Measurements from ENCODE around the gene CREB3L2.

Gene CREB3L2

DNA sequence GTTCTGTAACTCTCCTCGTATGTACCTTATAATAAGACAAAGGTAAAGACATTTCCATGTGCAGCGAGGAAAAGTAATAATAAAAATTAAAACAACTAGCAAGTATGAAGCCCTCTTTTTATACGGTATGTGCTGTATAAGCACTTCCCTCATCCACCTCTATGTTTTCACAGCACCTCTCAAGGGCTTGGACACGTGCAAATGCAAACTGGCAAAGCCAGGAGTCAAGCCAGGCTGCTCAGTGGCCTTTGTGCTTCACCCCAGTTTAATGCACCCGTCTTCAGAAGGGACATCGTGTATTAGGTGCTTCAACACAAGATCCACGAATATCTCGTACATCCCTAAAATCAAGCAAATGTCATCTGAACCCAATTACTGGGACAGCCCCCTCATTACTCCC lies 153.8 kb downstream of the CREB3L2 start:
- DNase-seq: peak in 1 of 3 donors; percentile 14
- peaks cover 21 to 69% (median 34%) of the 10 kb centered on the region in 5 experiments for H3K27me3 ChIP-seq (replicated peaks in 2 of 5; ENCODE audit: control insufficient read depth in 4 of 5, insufficient read depth in 5 of 5, low read length in 4 of 5)
- CTCF ChIA-PET: no interaction called here
- H3K4me3 ChIP-seq (ENCODE audit: control insufficient read depth in 1 of 7, extremely low read depth in 1 of 7, insufficient read depth in 4 of 7, low read depth in 2 of 7, low read length in 6 of 7): no peak overlapping the region
- H3K9me3 ChIP-seq (ENCODE audit: control extremely low read depth in 1 of 5, control insufficient read depth in 4 of 5, insufficient read depth in 2 of 5, low read depth in 1 of 5, low read length in 4 of 5): no peaks in the 10 kb centered on the region
- 77% methylated on average over 5 of the region's 8 CpGs for WGBS (ENCODE audit: insufficient coverage)
- POLR2A ChIA-PET: interaction anchor here (0.6 kb wide), 1 partner anchor 1155 kb away, joined by 3 read pairs; no protein-coding TSS in a partner anchor
- H3K4me1 ChIP-seq (ENCODE audit: control extremely low read depth in 1 of 4, control insufficient read depth in 4 of 4, insufficient read depth in 4 of 4, low read length in 3 of 4): peaks cover 0 to 16% (median 12%) of the 10 kb centered on the region in 4 experiments
- H3K36me3 ChIP-seq (ENCODE audit: control insufficient read depth in 4 of 4, insufficient read depth in 4 of 4, low read length in 3 of 4): no peaks in the 10 kb centered on the region
- no peak overlapping the region for H3K27ac ChIP-seq (ENCODE audit: insufficient read depth in 1 of 2, low read depth in 1 of 2, low read length in 2 of 2, poor library complexity in 1 of 2, severe bottlenecking in 2 of 2)

DNA sequence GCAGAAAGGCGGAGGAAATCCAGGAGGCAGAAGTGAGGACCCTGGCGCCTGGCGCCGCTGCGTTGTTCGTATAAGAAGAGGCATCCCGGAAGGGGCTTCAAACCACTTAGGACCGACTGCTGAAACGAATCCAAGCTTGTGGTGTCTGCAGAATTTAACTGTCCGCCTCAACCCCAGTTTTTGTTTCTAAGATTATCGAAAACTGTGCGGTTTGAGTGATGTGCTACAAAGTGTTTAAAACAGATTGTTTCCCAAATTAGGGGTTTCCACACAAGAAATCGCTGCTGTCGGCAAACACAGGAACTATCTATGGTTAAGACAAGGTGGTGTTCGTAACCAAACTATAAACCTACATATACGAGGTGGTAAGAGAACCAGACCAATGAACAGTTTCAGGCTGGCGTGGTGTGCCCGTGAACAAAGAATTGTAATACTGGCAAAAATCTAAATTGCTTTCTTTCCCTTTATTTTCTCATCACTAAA lies 154.3 kb downstream of the CREB3L2 start:
- Histone ChIP-seq H3K27me3 (replicated peaks in 2 of 5; ENCODE audit: control insufficient read depth in 4 of 5, insufficient read depth in 5 of 5, low read length in 4 of 5) (peaks cover 24 to 72% (median 34%) of the 10 kb centered on the region in 5 experiments), H3K36me3 (ENCODE audit: control insufficient read depth in 4 of 4, insufficient read depth in 4 of 4, low read length in 3 of 4) (no peaks in the 10 kb centered on the region), H3K27ac (ENCODE audit: insufficient read depth in 1 of 2, low read depth in 1 of 2, low read length in 2 of 2, poor library complexity in 1 of 2, severe bottlenecking in 2 of 2) (no peak overlapping the region), H3K9me3 (ENCODE audit: control extremely low read depth in 1 of 5, control insufficient read depth in 4 of 5, insufficient read depth in 2 of 5, low read depth in 1 of 5, low read length in 4 of 5) (no peaks in the 10 kb centered on the region), H3K4me3 (ENCODE audit: control insufficient read depth in 1 of 7, extremely low read depth in 1 of 7, insufficient read depth in 4 of 7, low read depth in 2 of 7, low read length in 6 of 7) (peak overlapping the region in 5 of 7 experiments; percentile 23 to 62 (median 48)), H3K4me1 (ENCODE audit: control extremely low read depth in 1 of 4, control insufficient read depth in 4 of 4, insufficient read depth in 4 of 4, low read length in 3 of 4) (peaks cover 0 to 16% (median 12%) of the 10 kb centered on the region in 4 experiments)
- DNase-seq: peak in 2 of 3 donors; percentile 35 to 50
- ChIA-PET CTCF (no interaction called here), POLR2A (no interaction called here)
- WGBS (ENCODE audit: insufficient coverage): 11% methylated on average over 12 of the region's 18 CpGs

DNA sequence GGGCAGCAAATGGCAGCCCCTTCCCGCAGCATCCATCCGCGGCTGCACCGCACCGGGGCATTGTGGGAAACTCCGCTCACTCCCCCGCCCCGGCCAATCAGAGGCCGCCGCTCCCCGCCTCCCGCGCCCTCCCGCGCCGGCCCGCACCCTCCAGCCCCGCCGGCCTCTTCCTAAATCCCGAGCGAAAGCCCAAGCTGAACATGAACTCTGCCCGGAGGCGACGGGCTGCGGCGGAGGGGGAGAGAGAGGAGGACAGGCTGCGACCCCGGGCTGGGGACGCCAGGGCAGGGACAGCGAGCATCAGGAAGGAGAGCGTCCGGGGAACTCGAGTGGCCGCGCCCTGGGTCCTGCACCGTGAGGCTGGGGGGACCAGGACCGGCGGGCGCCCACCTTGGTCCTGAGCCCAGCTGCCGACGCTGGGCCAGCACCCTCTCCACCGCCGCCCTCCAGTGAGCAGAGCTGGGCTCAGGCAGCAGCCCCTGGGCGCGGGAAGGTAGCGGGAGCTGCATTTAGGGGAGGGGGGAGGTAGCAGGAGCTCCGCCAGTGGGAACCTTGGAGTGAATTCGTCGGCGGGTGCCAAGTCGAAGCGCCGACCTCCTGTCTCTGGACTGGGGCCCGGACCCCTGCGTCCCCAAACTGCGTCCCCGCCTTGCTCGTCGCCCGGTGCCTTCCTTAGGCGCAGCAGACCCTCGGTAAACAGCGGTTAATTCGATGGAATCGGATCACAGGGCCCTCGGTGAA lies 154.9 kb downstream of the CREB3L2 start, which contains the start of gene DGKI:
TSS of gene DGKI (minus strand) at position 148 of the 741 bp plus-strand sequence.
- peak within 1 kb of the TSS in 6 of 7 experiments; percentile 11 to 62 (median 38) for H3K4me3 ChIP-seq (ENCODE audit: control insufficient read depth in 1 of 7, extremely low read depth in 1 of 7, insufficient read depth in 4 of 7, low read depth in 2 of 7, low read length in 6 of 7)
- no peak within 1 kb of the TSS for H3K27ac ChIP-seq (ENCODE audit: insufficient read depth in 1 of 2, low read depth in 1 of 2, low read length in 2 of 2, poor library complexity in 1 of 2, severe bottlenecking in 2 of 2)
- DNase-seq: peak in 1 of 3 donors; percentile 24
- peaks cover 0 to 16% (median 12%) of the 10 kb centered on the region in 4 experiments for H3K4me1 ChIP-seq (ENCODE audit: control extremely low read depth in 1 of 4, control insufficient read depth in 4 of 4, insufficient read depth in 4 of 4, low read length in 3 of 4)
- ChIA-PET POLR2A (no interaction called here), CTCF (no interaction called here)
- H3K27me3 ChIP-seq (replicated peaks in 2 of 5; ENCODE audit: control insufficient read depth in 4 of 5, insufficient read depth in 5 of 5, low read length in 4 of 5): peaks cover 26 to 72% (median 36%) of the 10 kb centered on the region in 5 experiments
- H3K9me3 ChIP-seq (ENCODE audit: control extremely low read depth in 1 of 5, control insufficient read depth in 4 of 5, insufficient read depth in 2 of 5, low read depth in 1 of 5, low read length in 4 of 5): no peaks in the 10 kb centered on the region
- no peaks in the 10 kb centered on the region for H3K36me3 ChIP-seq (ENCODE audit: control insufficient read depth in 4 of 4, insufficient read depth in 4 of 4, low read length in 3 of 4)
- WGBS (ENCODE audit: insufficient coverage): under 1% methylated on average over 59 of the region's 66 CpGs

- ChIA-PET POLR2A (no interaction called here), CTCF (no interaction called here)
- Histone ChIP-seq H3K4me1 (ENCODE audit: control extremely low read depth in 1 of 4, control insufficient read depth in 4 of 4, insufficient read depth in 4 of 4, low read length in 3 of 4) (peaks cover 0 to 16% (median 12%) of the 10 kb centered on the region in 4 experiments), H3K4me3 (ENCODE audit: control insufficient read depth in 1 of 7, extremely low read depth in 1 of 7, insufficient read depth in 4 of 7, low read depth in 2 of 7, low read length in 6 of 7) (peak overlapping the region in 4 of 7 experiments; percentile 7 to 62 (median 53)), H3K36me3 (ENCODE audit: control insufficient read depth in 4 of 4, insufficient read depth in 4 of 4, low read length in 3 of 4) (no peaks in the 10 kb centered on the region), H3K9me3 (ENCODE audit: control extremely low read depth in 1 of 5, control insufficient read depth in 4 of 5, insufficient read depth in 2 of 5, low read depth in 1 of 5, low read length in 4 of 5) (no peaks in the 10 kb centered on the region), H3K27ac (ENCODE audit: insufficient read depth in 1 of 2, low read depth in 1 of 2, low read length in 2 of 2, poor library complexity in 1 of 2, severe bottlenecking in 2 of 2) (no peak overlapping the region), H3K27me3 (replicated peaks in 2 of 5; ENCODE audit: control insufficient read depth in 4 of 5, insufficient read depth in 5 of 5, low read length in 4 of 5) (peaks cover 28 to 74% (median 36%) of the 10 kb centered on the region in 5 experiments)
- WGBS (ENCODE audit: insufficient coverage): 0% methylated on average over 18 of the region's 47 CpGs
- DNase-seq: peak in 2 of 3 donors; percentile 15 to 36
These were observed 155.4 kb downstream of the CREB3L2 start for GRCh38 chr7:137846549-137846826.

DNA sequence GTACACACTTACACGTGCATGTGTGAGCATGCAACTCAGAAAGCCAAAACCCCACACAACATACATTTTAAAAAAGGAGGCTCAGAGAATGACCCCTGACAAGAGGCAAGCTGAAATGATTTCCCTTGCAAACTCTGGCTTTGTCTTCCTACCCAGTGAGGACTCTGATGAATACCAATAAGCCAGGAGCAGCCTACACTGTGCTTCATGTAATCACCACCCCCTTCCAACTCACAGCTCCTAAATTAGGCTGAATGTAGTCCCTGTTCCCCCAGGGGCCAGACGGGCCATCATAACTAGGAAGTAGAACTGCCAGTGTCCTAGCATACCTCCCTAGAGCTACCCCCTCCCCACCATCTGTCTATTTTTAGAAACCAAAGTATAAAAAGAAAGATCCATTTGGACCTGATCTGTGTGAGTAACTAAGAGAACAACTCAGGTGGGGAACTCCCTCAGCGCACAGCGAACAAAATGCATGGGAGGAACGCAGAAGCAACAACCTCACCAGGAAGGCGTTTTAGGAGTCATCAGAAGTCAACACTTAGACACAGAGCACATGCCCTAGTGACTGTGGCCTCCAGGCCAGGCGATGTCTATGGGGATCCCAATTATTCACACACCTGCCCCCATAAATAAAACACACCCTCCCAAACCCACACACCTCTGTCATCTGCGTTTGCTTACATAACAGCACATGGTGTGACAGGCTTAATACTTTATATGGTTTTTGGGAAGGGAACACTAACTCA lies 157.0 kb downstream of the CREB3L2 start:
- no peaks in the 10 kb centered on the region for H3K36me3 ChIP-seq (ENCODE audit: control insufficient read depth in 4 of 4, insufficient read depth in 4 of 4, low read length in 3 of 4)
- H3K27ac ChIP-seq (ENCODE audit: insufficient read depth in 1 of 2, low read depth in 1 of 2, low read length in 2 of 2, poor library complexity in 1 of 2, severe bottlenecking in 2 of 2): no peak overlapping the region
- WGBS (ENCODE audit: insufficient coverage): 97% methylated on average over 5 of the region's 8 CpGs
- ChIA-PET CTCF (no interaction called here), POLR2A (no interaction called here)
- H3K4me1 ChIP-seq (ENCODE audit: control extremely low read depth in 1 of 4, control insufficient read depth in 4 of 4, insufficient read depth in 4 of 4, low read length in 3 of 4): peaks cover 0 to 16% (median 12%) of the 10 kb centered on the region in 4 experiments
- peaks cover 29 to 76% (median 39%) of the 10 kb centered on the region in 5 experiments for H3K27me3 ChIP-seq (replicated peaks in 2 of 5; ENCODE audit: control insufficient read depth in 4 of 5, insufficient read depth in 5 of 5, low read length in 4 of 5)
- no peak overlapping the region for H3K4me3 ChIP-seq (ENCODE audit: control insufficient read depth in 1 of 7, extremely low read depth in 1 of 7, insufficient read depth in 4 of 7, low read depth in 2 of 7, low read length in 6 of 7)
- no peaks in the 10 kb centered on the region for H3K9me3 ChIP-seq (ENCODE audit: control extremely low read depth in 1 of 5, control insufficient read depth in 4 of 5, insufficient read depth in 2 of 5, low read depth in 1 of 5, low read length in 4 of 5)
- DNase-seq: no peak

GRCh38 chr7:137839903-137840779 lies 161.7 kb downstream of the CREB3L2 start:
- POLR2A ChIA-PET: no interaction called here
- Histone ChIP-seq H3K4me1 (ENCODE audit: control extremely low read depth in 1 of 4, control insufficient read depth in 4 of 4, insufficient read depth in 4 of 4, low read length in 3 of 4) (no peaks in the 10 kb centered on the region), H3K27ac (ENCODE audit: insufficient read depth in 1 of 2, low read depth in 1 of 2, low read length in 2 of 2, poor library complexity in 1 of 2, severe bottlenecking in 2 of 2) (no peak overlapping the region), H3K36me3 (ENCODE audit: control insufficient read depth in 4 of 4, insufficient read depth in 4 of 4, low read length in 3 of 4) (no peaks in the 10 kb centered on the region), H3K4me3 (ENCODE audit: control insufficient read depth in 1 of 7, extremely low read depth in 1 of 7, insufficient read depth in 4 of 7, low read depth in 2 of 7, low read length in 6 of 7) (no peak overlapping the region), H3K9me3 (ENCODE audit: control extremely low read depth in 1 of 5, control insufficient read depth in 4 of 5, insufficient read depth in 2 of 5, low read depth in 1 of 5, low read length in 4 of 5) (no peaks in the 10 kb centered on the region), H3K27me3 (replicated peaks in 2 of 5; ENCODE audit: control insufficient read depth in 4 of 5, insufficient read depth in 5 of 5, low read length in 4 of 5) (peaks cover 14 to 35% (median 25%) of the 10 kb centered on the region in 5 experiments)
- CTCF ChIA-PET: interaction anchor here (1.0 kb wide), 1 partner anchor 77 kb away, joined by 3 read pairs; no protein-coding TSS in a partner anchor
- WGBS (ENCODE audit: insufficient coverage): 100% methylated on average over 1 of the region's 6 CpGs
- no peak for DNase-seq
